Epithelial cell of prostate (primary cell): Measurements from ENCODE around the gene PTPRJ.

ENCODE experiments used
- DNase-seq: peaks from one replicate; pipeline ENCODE4 v3.0.0-alpha.2; 2011; ENCODE audit warnings: low read depth, low spot score
- H3K27ac ChIP-seq: fragments of 450-650 bp; 2 replicates; pipeline ENCODE4 v1.5.1; 2017; ENCODE audit warnings: mild to moderate bottlenecking

The PTPRJ gene

GRCh38 chr11:48083421-48083820, 103.1 kb downstream of the PTPRJ start:
- no peak for DNase-seq
- H3K27ac ChIP-seq = no peak overlapping the region

DNA sequence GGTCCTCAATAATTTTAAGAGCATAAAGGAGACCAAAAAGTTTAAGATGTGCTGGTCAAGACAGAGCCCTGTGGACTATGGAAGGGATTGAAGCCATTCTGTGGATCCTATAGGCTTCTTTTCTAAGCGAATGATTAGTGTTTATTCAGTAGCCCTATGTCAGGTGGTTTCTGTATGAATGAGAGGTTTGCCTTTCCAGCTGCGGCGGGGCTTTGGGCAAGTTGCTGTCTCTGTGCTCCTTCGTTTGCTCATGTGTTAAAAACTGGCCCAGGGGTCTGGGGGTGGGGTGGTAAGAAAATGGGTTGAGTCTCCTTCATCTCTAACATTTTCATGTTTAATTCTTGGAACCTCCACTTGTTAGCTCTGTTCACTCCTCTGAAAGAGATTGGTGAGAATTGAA, 105.3 kb downstream of the PTPRJ start:
- no peak for DNase-seq

GRCh38 chr11:48087422-48087821, 107.1 kb downstream of the PTPRJ start:
- no peak for DNase-seq
- no peak overlapping the region for H3K27ac ChIP-seq

More for the DNA sequence above, 105.3 kb downstream of the PTPRJ start:
- H3K27ac ChIP-seq = no peak overlapping the region

DNA sequence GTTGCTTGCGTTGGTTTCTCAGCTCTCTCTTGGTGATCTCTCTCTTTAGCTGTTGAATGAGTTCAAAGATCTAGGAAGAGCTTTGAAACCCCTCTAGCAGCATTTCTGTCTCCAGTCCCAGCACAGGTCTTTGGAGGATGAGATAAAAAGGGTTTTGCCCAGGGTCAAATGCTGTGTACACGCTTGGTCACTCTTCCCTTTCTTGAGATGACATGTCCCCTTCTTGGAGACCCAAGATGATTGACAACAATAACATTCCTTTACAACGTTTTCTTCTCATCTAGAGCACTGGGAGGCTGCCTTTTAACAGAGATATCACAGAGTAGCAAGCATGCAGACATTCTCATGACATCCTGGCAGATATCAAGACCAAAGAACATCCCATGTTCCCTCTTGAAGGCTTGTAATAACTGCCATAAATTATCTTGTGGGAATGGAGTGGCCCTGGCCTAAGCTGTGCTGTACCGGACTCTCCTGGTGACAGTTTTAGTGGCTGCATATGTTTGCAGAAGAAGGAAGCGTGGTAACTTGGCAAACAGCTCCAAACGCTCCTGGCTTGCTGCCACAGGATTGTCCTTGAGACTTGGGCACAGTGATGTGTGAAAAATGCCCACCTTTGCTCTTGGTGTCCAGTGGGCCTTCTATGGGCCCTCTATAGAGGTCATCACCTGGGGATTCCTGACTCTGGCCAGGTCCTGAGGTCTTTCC, 107.8 kb downstream of the PTPRJ start:
- no peak for DNase-seq
- no peak overlapping the region for H3K27ac ChIP-seq

DNA sequence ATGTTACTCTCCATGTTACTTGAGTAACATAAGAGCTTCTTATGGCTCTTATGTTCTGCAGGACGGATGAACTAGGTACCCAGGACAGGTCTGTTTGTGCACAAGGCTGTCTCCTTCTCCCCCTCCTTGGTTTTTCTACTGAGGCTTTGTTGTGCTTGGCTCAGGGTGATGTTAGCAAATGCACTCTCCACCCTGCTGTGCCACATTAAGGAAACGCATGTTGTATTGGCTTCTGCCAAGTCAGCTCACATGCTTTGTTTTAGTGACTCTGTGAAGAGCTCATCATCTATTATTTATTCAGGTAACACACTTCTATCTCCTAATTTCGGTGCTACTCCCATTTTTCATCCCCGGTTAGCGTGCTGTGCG, 108.3 kb downstream of the PTPRJ start:
- DNase-seq = no peak

DNA sequence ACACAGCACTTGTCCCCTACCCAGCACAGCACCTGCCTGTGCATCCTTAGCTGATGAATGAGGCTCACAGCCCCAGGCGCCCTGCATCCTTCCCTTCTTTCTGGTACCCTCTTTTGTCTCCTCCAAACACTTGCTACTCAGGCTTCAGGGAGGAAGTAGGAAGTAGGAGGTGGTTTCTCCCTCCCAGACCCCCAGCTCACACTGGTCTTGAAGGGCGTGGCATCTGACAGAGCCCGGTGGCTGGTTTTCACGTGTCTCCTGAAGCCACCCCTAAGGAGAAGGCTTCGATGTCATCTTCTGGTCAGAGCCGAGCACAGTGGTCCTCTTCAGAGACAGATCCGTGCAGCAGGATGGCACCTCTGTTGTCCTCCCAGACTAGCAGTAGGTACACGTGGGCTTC, 109.8 kb downstream of the PTPRJ start:
- no peak overlapping the region for H3K27ac ChIP-seq
- no peak for DNase-seq

More for the DNA sequence above, 108.3 kb downstream of the PTPRJ start:
- H3K27ac ChIP-seq = no peak overlapping the region

GRCh38 chr11:48091426-48092102, 111.2 kb downstream of the PTPRJ start:
- DNase-seq = no peak
- no peak overlapping the region for H3K27ac ChIP-seq

DNA sequence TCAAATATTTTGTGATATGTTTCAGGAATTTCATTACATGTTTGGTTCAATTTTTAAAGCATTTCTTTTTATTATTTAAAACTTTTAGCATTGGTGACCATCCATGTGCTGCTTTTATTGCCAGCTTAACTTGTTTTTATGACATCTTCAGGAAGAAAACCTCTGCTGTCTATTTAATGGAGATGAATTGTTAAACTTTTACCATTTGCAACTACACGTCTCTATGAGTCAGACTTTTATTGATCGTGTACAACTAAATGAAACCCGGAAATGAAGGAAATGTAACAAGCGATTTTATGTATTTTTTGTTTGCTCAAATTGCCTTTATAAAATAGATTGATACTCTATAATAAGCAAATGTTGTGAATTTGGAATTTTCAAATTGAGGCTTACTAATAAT, 113.0 kb downstream of the PTPRJ start:
- no peak overlapping the region for H3K27ac ChIP-seq

DNA sequence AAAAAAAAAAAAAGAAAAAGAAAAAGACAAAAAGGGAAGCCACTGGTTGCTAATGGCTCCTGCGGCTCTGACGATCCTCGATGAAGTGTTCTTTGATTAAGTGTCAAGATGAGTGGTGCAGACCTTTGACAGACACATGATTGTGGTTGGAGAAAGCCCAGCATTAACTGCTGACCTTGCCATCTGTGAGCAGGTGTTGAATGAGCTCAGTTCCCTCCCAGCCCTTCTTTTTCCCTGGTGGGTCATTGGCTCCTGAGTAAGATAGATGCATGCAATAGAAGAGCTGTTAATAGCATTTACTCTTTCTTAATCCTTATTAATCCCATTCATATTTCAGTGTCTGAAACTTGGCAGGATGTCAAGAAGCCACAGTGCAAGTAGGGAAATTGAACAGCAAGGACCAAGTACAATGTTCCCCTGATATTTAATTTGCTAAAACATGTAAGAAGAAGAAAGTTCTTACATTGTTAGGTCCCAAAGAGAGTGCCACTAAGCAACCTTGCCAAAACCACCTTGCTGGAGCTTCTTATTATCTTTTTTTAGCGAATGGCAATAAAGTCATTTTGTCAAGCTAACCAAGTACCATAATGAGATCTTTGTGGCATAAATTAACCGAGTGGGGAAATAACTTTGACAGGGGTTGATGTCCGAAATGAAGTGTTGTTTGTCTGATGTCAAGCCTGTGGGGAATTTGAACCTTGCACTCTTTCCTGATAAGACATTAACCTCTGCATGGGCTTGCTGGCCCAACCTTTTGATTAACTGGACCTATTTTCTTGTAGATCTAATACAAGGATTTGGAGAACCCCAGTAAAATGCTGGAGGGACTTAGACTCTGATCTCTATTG, 113.7 kb downstream of the PTPRJ start:
- no peak overlapping the region for H3K27ac ChIP-seq
- DNase-seq = no peak

More for the DNA sequence above, 113.0 kb downstream of the PTPRJ start:
- no peak for DNase-seq

DNA sequence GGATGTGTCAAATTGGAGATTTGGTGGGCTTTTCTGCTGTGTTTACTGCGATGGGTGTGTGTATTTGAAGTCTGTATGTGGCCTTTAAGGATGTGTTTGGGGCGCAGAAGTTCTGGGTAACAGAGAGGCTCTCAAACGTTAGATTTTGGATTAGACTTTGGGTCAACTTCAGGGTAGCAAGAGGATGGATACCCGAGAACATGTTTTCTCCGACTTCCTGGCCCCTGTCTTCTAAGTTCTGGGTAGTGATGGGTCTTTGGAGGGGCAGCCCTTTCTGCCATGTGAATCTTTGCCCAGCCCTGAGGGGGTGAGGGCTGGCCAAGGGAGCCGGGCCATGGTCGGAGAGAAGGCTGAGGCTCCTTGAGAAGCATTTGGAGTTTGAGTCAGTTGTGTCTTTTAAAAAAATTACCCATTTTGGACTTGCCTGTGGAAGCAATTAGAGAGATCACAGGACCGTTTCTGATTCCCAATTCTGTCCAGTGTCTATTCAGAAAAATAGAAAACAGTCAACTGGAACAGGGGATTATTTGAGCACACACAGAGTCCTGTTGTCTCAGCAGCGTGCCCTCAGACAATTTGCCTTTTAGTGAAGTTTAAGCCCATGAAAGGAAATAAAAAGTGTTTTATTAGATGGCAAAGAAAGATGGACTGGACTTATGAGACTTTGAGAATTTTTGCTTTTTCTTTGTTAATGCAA, 114.4 kb downstream of the PTPRJ start:
- DNase-seq = no peak
- H3K27ac ChIP-seq = no peak overlapping the region

DNA sequence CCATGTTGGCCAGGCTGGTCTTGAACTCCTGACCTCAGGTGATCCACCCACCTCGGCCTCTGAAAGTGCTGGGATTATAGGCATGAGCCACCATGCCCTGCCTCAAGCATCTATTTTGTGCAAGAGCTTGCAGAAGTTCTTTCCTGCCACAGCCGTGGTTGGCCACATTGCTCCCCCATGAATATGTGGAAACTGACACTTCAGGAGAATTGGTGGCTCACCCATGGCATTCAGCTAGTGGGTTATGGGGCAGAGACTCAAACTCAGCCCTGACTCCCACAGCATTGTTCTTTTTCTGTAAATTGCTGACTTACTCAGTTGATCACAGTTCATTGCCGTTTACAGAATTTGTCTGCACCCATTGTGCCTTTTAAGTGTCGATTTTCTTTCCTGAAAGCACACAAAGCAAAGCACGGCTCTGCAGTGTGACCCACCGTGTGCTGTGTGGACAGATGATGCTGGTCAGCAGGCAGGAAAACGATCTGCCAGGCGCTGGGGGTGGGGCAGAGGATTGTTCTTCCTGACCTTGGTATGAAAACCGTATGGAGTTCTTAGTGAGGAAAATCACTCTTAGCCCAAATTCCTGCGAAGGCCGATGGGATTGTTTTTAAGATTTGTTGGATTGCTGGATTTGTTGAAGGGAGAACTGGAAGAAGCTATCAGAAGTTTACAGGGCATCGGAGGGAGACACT, 115.6 kb downstream of the PTPRJ start:
- DNase-seq = no peak
- no peak overlapping the region for H3K27ac ChIP-seq

DNA sequence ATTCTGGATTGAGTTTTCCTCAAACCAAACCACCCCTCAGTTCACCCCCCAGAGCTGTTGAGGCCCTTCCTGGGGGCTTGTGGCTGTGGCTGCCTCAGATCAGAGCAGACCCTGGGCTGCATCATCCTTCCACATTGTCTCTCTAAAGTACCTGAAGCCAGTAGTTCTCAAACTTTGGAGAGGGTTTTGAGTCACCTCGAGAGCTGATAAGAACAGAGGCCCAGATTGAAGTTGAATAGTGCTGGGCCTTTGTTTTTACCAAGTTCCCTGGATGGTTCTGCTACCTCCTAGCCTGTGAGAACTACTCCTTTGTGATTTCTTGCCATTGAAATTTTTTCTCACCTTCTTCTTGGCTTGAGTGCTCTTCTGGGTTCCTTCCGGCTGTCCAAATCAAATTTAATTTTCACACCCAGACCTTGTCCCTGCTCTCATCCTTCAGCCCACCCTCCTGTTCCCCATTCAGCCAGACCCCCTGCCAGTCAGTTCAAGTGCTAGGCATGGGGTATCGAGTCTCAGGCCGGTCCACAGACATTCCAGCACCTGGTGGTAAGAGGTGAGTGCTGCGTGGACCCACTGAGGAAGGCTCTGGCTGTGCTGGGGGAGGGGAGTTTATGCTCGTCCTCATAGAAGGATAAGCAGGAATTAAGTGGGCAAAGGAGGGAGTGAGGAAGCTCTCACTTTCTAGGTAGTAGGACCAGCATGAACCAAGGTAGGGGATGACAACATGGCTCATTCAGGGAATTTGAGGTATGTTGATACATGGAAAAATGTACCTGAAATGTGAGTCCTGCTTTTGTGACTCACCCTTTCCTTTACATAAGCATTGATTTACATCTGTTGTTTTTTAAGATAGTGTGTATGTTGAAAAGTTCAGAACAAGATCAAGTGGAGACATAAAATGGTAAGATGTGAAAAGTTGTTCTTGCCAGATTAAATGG, 116.5 kb downstream of the PTPRJ start:
- no peak overlapping the region for H3K27ac ChIP-seq
- peak; percentile 37 for DNase-seq

- no peak for DNase-seq
- H3K27ac ChIP-seq = no peak overlapping the region
These were observed 117.7 kb downstream of the PTPRJ start for GRCh38 chr11:48098024-48098423.

GRCh38 chr11:48099916-48100446, 119.6 kb downstream of the PTPRJ start:
- DNase-seq = no peak
- no peak overlapping the region for H3K27ac ChIP-seq

DNA sequence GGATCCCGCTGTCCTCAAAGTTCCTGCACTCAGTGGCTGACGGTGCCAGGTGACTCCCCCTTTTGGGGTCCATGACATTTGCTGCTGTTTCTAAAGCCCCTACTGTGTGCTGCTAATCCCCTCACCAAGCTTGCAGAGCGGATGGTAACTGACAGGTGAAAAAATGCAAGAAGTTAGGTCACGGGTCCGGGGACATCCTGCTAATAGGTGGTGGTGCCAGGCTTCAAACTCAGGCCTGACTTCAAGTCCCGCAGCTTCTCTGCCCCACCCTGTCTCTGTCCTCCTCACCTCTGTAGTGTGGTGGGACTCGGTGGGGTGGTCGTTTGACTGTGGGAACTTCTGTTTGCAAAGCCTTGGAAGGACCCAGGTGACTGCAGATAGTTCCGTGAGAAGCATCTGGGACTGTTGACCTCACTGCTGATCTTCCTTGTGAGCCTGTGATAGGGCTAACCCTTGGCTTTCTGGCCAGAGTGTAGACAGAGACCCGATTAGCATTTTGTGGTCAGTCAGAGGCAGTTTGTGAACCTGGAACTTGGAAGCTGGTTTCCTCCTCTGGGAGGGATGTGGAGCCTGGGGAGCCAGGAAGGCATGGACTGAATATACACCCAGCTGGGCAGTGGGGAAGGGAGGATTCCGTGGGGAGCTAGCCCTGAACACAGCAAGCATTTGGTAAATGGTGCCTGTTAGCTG, 120.8 kb downstream of the PTPRJ start:
- no peak overlapping the region for H3K27ac ChIP-seq
- DNase-seq = no peak

DNA sequence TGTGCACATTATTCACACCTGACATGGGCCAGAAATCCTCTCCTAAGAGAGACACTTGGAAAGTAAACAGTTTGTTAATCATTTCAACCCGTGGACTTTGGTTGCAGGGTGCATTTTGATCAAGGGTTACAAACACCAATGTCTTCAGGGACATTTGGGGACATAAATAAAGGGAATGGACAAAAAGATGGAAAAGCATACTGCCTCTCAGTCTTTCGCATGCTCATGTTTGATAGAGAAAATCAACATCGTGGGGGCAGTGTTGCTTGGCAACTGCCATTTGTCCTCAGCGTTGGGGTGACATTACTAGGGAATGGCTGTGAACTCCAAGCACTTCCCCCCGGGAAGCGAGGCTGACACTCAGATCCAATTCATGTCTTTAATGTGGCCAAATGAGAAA, 121.6 kb downstream of the PTPRJ start:
- DNase-seq = no peak
- no peak overlapping the region for H3K27ac ChIP-seq

DNA sequence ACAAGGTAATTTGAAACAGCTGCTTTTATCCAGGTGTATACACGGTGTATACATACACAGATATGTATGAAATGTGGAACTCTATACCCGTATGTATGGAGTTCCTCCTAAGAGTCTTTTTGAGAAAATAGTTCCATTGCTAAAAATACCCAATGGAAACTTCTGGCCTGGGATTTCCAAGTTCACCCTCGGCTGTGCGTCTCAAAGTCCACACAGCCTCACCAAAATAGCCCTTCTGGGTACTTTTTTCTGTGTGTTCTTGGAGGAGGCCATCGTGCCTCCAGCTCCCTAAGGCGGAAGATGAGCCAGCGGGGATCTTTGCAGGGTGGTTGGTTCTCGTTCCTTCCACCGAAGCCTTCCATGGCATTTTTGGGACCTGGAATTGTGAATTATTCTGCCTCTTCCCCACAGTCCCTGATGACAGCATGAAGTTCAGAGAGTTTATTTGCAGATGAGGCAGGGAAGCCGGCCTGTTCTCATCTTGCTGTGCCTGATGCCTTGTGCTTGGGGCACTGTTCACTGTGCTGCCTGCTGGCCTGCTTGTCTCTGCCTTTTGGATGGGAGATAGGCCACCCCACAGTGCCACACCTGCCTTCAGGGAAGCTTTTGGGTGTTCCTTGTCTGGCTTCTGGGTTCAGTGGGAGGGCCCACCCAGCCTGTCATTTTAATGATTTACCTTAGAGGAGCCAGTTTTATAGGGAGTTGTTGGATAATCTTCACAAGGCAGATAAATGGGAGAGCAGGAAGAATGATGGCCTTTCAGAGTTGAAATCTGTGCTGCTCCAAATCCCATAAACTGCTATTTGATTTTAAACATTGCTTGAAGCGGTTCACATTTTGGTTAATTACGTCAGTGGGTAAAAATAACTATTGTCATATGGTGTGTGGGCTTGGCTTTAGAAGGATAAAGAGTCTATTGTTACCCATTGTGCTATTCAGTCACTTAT, 123.5 kb downstream of the PTPRJ start:
- no peak for DNase-seq
- H3K27ac ChIP-seq = no peak overlapping the region
